IMR-90 (cell line): Measurements from ENCODE around the gene PHC2. TPM values are rescaled to one million over a fixed set of nuclear protein-coding genes. Genes with fewer than 3 reads are reported as not detected.

Experiments
- ATAC-seq: fragments of 200-7000 bp; cut with Tn5 transposase; 2 replicates; pipeline ENCODE4 v1.9.1; 2020; ENCODE audit warnings: low read depth, mild to moderate bottlenecking, moderate library complexity
- BruUV-seq: library from RNA; stranded (reverse); fragments of 400-500 nt; replicated peaks from 2 replicates; lab custom pipeline; 2021; lab: Mats Ljungman, UMichigan
- CTCF ChIA-PET: fragments of 300-600 bp; formaldehyde crosslinking; extraction: SDS; loops from one replicate; lab custom pipeline; 2021; ENCODE audit warnings: antibody characterized with exemption; lab: Yijun Ruan, JAX
- POLR2A ChIA-PET: fragments of 300-600 bp; sonication (Branson Sonifier 250); formaldehyde crosslinking; loops from one replicate; lab custom pipeline; 2022; ENCODE audit warnings: antibody characterized with exemption; ENCODE audit not compliant: unreplicated experiment; lab: Charles Lee
- DNase-seq: peaks from one replicate; pipeline ENCODE4 v3.0.0; 2013
- H2AFZ ChIP-seq: replicated peaks from 2 replicates; pipeline ENCODE3; 2013; ENCODE audit warnings: low read length, mild to moderate bottlenecking; ENCODE audit not compliant: poor library complexity
- H2AK5ac ChIP-seq: 2 replicates; pipeline ENCODE4 v1.6.1; 2013; ENCODE audit warnings: low read depth, low read length, inconsistent platforms
- H2AK9ac ChIP-seq: replicated peaks from 2 replicates; pipeline ENCODE3; 2013; ENCODE audit warnings: mild to moderate bottlenecking, low read depth, low read length, moderate library complexity; ENCODE audit not compliant: poor library complexity
- H2BK120ac ChIP-seq: 2 replicates; pipeline ENCODE4 v1.6.1; 2013; ENCODE audit warnings: low read depth, low read length, inconsistent platforms
- H2BK15ac ChIP-seq: 3 replicates; pipeline ENCODE4 v1.6.1; 2013; ENCODE audit warnings: low read depth, low read length, inconsistent platforms
- H2BK20ac ChIP-seq: 2 replicates; pipeline ENCODE4 v1.6.1; 2013; ENCODE audit warnings: low read depth, mild to moderate bottlenecking, inconsistent platforms, low read length, moderate library complexity
- H2BK5ac ChIP-seq: 2 replicates; pipeline ENCODE4 v1.6.1; 2013; ENCODE audit warnings: mild to moderate bottlenecking, low read depth, low read length, inconsistent platforms; ENCODE audit not compliant: poor library complexity, severe bottlenecking
- H3K14ac ChIP-seq: replicated peaks from 2 replicates; pipeline ENCODE4 v1.6.1; 2013; ENCODE audit warnings: low read depth, low read length, inconsistent platforms
- H3K18ac ChIP-seq: 2 replicates; pipeline ENCODE4 v1.6.1; 2013; ENCODE audit warnings: low read depth, low read length, control low read depth
- H3K23ac ChIP-seq: 2 replicates; pipeline ENCODE4 v1.6.1; 2013; ENCODE audit warnings: low read depth, low read length, inconsistent platforms
- H3K27ac ChIP-seq: 2 replicates; pipeline ENCODE4 v1.5.1; 2013; ENCODE audit warnings: mild to moderate bottlenecking, control low read depth, low read length; ENCODE audit not compliant: insufficient read depth
- H3K27me3 ChIP-seq: 2 replicates; pipeline ENCODE4 v1.6.1; 2013; ENCODE audit warnings: low read length; ENCODE audit not compliant: control insufficient read depth, insufficient read depth
- H3K36me3 ChIP-seq: 2 replicates; pipeline ENCODE4 v1.6.1; 2013; ENCODE audit warnings: low read length, mixed read lengths; ENCODE audit not compliant: control insufficient read depth, insufficient read depth
- H3K4ac ChIP-seq: 2 replicates; pipeline ENCODE4 v1.6.1; 2013; ENCODE audit warnings: low read depth, low read length, inconsistent platforms
- H3K4me1 ChIP-seq: 2 replicates; pipeline ENCODE4 v1.6.1; 2013; ENCODE audit warnings: low read length, mixed read lengths; ENCODE audit not compliant: control insufficient read depth, insufficient read depth
- H3K4me2 ChIP-seq: 2 replicates; pipeline ENCODE4 v1.6.1; 2013; ENCODE audit warnings: low read depth, mild to moderate bottlenecking, control low read depth, low read length, moderate library complexity
- H3K4me3 ChIP-seq: 2 replicates; pipeline ENCODE4 v1.5.1; 2013; ENCODE audit warnings: low read depth, mild to moderate bottlenecking, control low read depth, low read length, moderate library complexity; ENCODE audit not compliant: insufficient read depth
- H3K56ac ChIP-seq: 2 replicates; pipeline ENCODE4 v1.6.1; 2013; ENCODE audit warnings: low read length, inconsistent platforms; ENCODE audit not compliant: insufficient read depth; ENCODE audit errors: extremely low read depth
- H3K79me1 ChIP-seq, 2 experiments: 2 replicates each; pipeline ENCODE4 v1.6.1; 2013; ENCODE audit warnings: low read length in 2 of 2, inconsistent platforms in 1 of 2, low read depth in 1 of 2
- H3K9ac ChIP-seq: 2 replicates; pipeline ENCODE4 v1.6.1; 2013; ENCODE audit warnings: low read depth, low read length, control low read depth
- H3K9me1 ChIP-seq: 2 replicates; pipeline ENCODE4 v1.6.1; 2013; ENCODE audit warnings: low read length, inconsistent platforms; ENCODE audit not compliant: insufficient read depth
- H3K9me3 ChIP-seq: 2 replicates; pipeline ENCODE4 v1.6.1; 2013; ENCODE audit warnings: low read length; ENCODE audit not compliant: control insufficient read depth, insufficient read depth
- H4K20me1 ChIP-seq: 2 replicates; pipeline ENCODE4 v1.6.1; 2013; ENCODE audit warnings: low read length, inconsistent platforms; ENCODE audit not compliant: insufficient read depth
- H4K5ac ChIP-seq: 2 replicates; pipeline ENCODE4 v1.6.1; 2013; ENCODE audit warnings: mild to moderate bottlenecking, low read depth, low read length, control low read depth
- H4K8ac ChIP-seq, 2 experiments: 2 replicates each; pipeline ENCODE4 v1.6.1; 2013; ENCODE audit warnings: low read depth in 2 of 2, low read length in 2 of 2, control low read depth in 1 of 2, inconsistent platforms in 1 of 2
- H4K91ac ChIP-seq: 2 replicates; pipeline ENCODE4 v1.6.1; 2013; ENCODE audit warnings: low read depth, low read length, inconsistent platforms; ENCODE audit not compliant: insufficient read depth
- FOS ChIP-seq: fragments of 150-350 bp; IDR thresholded peaks from 2 replicates; pipeline ENCODE4 v1.6.1; 2016; ENCODE audit warnings: low read depth, low read length
- MAFK ChIP-seq: IDR thresholded peaks from 2 replicates; pipeline ENCODE4 v1.6.1; 2012; ENCODE audit warnings: low read depth, low read length, improper control_type of control experiment
- MAZ ChIP-seq: IDR thresholded peaks from 2 replicates; pipeline ENCODE4 v1.6.1; 2012; ENCODE audit warnings: low read depth, mild to moderate bottlenecking, low read length, improper control_type of control experiment, moderate library complexity, borderline replicate concordance
- MXI1 ChIP-seq: IDR thresholded peaks from 2 replicates; pipeline ENCODE4 v1.6.1; 2012; ENCODE audit warnings: low read depth, mild to moderate bottlenecking, low read length, moderate library complexity, borderline replicate concordance
- NFE2L2 ChIP-seq: fragments of 150-350 bp; IDR thresholded peaks from 2 replicates; pipeline ENCODE4 v1.6.1; 2016; ENCODE audit warnings: low read depth, mild to moderate bottlenecking, low read length
- RCOR1 ChIP-seq: IDR thresholded peaks from 2 replicates; pipeline ENCODE4 v1.6.1; 2012; ENCODE audit warnings: mild to moderate bottlenecking, low read length, improper control_type of control experiment; ENCODE audit not compliant: insufficient replicate concordance
- RFX5 ChIP-seq: IDR thresholded peaks from 2 replicates; pipeline ENCODE4 v1.8.0; 2012; ENCODE audit warnings: low read depth, mild to moderate bottlenecking, low read length, moderate library complexity
- SMC3 ChIP-seq: fragments of 150-350 bp; IDR thresholded peaks from 2 replicates; pipeline ENCODE4 v1.6.1; 2016; ENCODE audit warnings: low read depth, mild to moderate bottlenecking, antibody characterized with exemption, low read length, moderate library complexity
- WGBS, 2 experiments: methylation state at CpG; one replicate each; pipeline versions ENCODE4 v1.1.5 to v1.1.7; 2013; ENCODE audit warnings: missing lambda C conversion rate in 2 of 2; ENCODE audit not compliant: insufficient read length in 1 of 2; ENCODE audit errors: extremely low coverage in 2 of 2; 5-methylcytosine and 5-hydroxymethylcytosine counted together
- dilution Hi-C: fragments of 300-500 bp; cut with HindIII; formaldehyde crosslinking; loops from one replicate; pipeline ENCODE4 v1.14.3; 2018; ENCODE audit warnings: low sequenced_read_pairs; ENCODE audit not compliant: unreplicated experiment
- in situ Hi-C: fragments of 300-500 bp; cut with MboI; formaldehyde crosslinking; loops from 3 replicates; pipeline ENCODE4 v1.14.3; 2019; ENCODE audit warnings: low sequenced_read_pairs, inconsistent platforms, mixed read lengths
- intact Hi-C: fragments of 100-400 bp; cut with micrococcal nuclease; formaldehyde crosslinking; loops from 2 replicates; pipeline ENCODE4 v1.10.0; 2022
- polyA plus RNA-seq, 3 experiments: library from polyadenylated mRNA; depleted of rRNA; stranded (reverse); fragments of >200 nt; gene quantifications; 2 replicates each; pipeline ENCODE4 v1.2.3, GENCODE V29; 2012; ENCODE audit warnings: low replicate concordance in 1 of 3
- total RNA-seq: library from RNA; depleted of rRNA; stranded (reverse); fragments of >200 nt; gene quantifications from 2 replicates; pipeline ENCODE4 v1.2.3, GENCODE V29; 2012
- TF ChIP-seq, protein P1 (sequence below): conservative IDR thresholded peaks from 2 replicates; pipeline ENCODE4 v1.5.1; 2012; ENCODE audit warnings: mild to moderate bottlenecking, low read depth, low read length, improper control_type of control experiment
- TF ChIP-seq, protein P2 (sequence below): fragments of 150-350 bp; IDR thresholded peaks from 2 replicates; pipeline ENCODE4 v1.6.1; 2016; ENCODE audit warnings: low read depth, mild to moderate bottlenecking, low read length, moderate library complexity, borderline replicate concordance

The PHC2 gene
- total and polyA plus RNA-seq, 2 of the 4 experiments (the other 2 are of a cell fraction) = 46.4 to 98.1 TPM

DNA sequence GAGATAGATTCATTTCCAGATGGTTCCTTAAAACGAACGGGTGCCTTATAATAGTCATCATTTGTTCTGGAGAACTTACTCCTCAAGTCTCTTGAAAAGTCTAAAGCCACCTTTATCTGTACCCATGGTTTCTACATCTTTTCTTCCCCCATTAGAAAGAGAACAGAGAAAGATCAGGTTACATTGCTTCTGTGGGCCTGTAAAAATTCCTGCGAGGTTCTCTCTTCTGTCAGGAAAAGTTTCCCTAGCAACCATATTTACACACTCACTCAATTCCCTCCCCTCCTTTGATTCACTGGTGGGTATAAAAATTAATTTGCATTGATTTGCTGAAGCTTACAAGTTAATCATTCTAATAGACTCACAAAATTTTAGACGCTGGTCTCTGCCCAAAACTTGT, 6.7 kb downstream of the PHC2 start:
- ATAC-seq = peak; percentile 61
- CTCF ChIA-PET = interaction anchor here (1.2 kb wide), 1 partner anchor 12 kb away, joined by 4 read pairs; no protein-coding TSS in a partner anchor
- H2BK20ac ChIP-seq = no peak overlapping the region
- H3K27ac ChIP-seq = no peak overlapping the region
- intact Hi-C loops (no loop called here), dilution Hi-C loops (no loop called here), in situ Hi-C loops (no loop called here)
- H4K5ac ChIP-seq = no peak overlapping the region
- no peak overlapping the region for H3K4ac ChIP-seq
- peaks cover 2% of the 10 kb centered on the region for H3K4me1 ChIP-seq
- no peak overlapping the region for H3K56ac ChIP-seq
- peak; percentile 57 for DNase-seq
- H3K4me2 ChIP-seq = no peak overlapping the region; the same call in 1 of the 2 replicates
- BruUV-seq = no TSS peak
- no peaks in the 10 kb centered on the region for H3K9me3 ChIP-seq
- peaks cover 9 to 33% of the 10 kb centered on the region in 2 experiments for H3K79me1 ChIP-seq
- H3K4me3 ChIP-seq = no peak overlapping the region
- no peak overlapping the region for H2BK120ac ChIP-seq
- H3K36me3 ChIP-seq = no peaks in the 10 kb centered on the region
- no peak overlapping the region for H3K9ac ChIP-seq
- no peak overlapping the region for H3K18ac ChIP-seq
- H4K8ac ChIP-seq = no peak overlapping the region
- H3K14ac ChIP-seq = no peak overlapping the region
- POLR2A ChIA-PET = no interaction called here
- H2AK9ac ChIP-seq = no peak overlapping the region
- H4K91ac ChIP-seq = no peak overlapping the region
- no peak overlapping the region for H2AFZ ChIP-seq
- H2BK15ac ChIP-seq = no peak overlapping the region
- no peak overlapping the region for H3K23ac ChIP-seq
- H2BK5ac ChIP-seq = peak overlapping the region; percentile 15
- 0 out of 2 replicates have a peak, but pooled peaks cover 3% of the 10 kb centered on the region for H3K9me1 ChIP-seq
- no peak overlapping the region for H2AK5ac ChIP-seq
- TF ChIP-seq NFE2L2 = no peak
- TF ChIP-seq, protein P1, sequence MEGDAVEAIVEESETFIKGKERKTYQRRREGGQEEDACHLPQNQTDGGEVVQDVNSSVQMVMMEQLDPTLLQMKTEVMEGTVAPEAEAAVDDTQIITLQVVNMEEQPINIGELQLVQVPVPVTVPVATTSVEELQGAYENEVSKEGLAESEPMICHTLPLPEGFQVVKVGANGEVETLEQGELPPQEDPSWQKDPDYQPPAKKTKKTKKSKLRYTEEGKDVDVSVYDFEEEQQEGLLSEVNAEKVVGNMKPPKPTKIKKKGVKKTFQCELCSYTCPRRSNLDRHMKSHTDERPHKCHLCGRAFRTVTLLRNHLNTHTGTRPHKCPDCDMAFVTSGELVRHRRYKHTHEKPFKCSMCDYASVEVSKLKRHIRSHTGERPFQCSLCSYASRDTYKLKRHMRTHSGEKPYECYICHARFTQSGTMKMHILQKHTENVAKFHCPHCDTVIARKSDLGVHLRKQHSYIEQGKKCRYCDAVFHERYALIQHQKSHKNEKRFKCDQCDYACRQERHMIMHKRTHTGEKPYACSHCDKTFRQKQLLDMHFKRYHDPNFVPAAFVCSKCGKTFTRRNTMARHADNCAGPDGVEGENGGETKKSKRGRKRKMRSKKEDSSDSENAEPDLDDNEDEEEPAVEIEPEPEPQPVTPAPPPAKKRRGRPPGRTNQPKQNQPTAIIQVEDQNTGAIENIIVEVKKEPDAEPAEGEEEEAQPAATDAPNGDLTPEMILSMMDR = no peak
- TF ChIP-seq, protein P2, sequence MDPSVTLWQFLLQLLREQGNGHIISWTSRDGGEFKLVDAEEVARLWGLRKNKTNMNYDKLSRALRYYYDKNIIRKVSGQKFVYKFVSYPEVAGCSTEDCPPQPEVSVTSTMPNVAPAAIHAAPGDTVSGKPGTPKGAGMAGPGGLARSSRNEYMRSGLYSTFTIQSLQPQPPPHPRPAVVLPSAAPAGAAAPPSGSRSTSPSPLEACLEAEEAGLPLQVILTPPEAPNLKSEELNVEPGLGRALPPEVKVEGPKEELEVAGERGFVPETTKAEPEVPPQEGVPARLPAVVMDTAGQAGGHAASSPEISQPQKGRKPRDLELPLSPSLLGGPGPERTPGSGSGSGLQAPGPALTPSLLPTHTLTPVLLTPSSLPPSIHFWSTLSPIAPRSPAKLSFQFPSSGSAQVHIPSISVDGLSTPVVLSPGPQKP = no peak
- TF ChIP-seq MXI1 = no peak
- no peak for TF ChIP-seq MAFK
- no peak for TF ChIP-seq FOS
- no peak for TF ChIP-seq MAZ
- TF ChIP-seq RFX5 = no peak
- TF ChIP-seq SMC3 = no peak
- TF ChIP-seq RCOR1 = no peak
- WGBS, 2 experiments = no CpG with 5 or more reads among the region's 4 CpGs
- no peaks in the 10 kb centered on the region for H4K20me1 ChIP-seq
- no peaks in the 10 kb centered on the region for H3K27me3 ChIP-seq
